HG02885 (cell line): ENCODE measurements around the gene ALDH1B1.
A peak's percentile ranks its signal among the peaks of the same experiment; 100 is the strongest.
"Not testable (repeated sequence)": the region's sequence is repeated elsewhere in the genome, so short reads cannot be mapped to it uniquely, and the experiment has no call there.

Source experiments
- ATAC-seq: cut with Tn5 transposase; IDR thresholded peaks from one replicate; pipeline ENCODE4 v1.9.1; 2021; ENCODE audit warnings: mild to moderate bottlenecking; ENCODE audit not compliant: unreplicated experiment, poor library complexity

Gene ALDH1B1

GRCh38 chr9:38385896-38386295 lies 6.6 kb upstream of the ALDH1B1 start:
- ATAC-seq, result no peak

- ATAC-seq, result no peak
Observed at GRCh38 chr9:38386319-38386895, 6.1 kb upstream of the ALDH1B1 start.

- ATAC-seq, result no peak
Observed at GRCh38 chr9:38387066-38387465, 5.4 kb upstream of the ALDH1B1 start.

- no peak for ATAC-seq
Observed at GRCh38 chr9:38387751-38388150, 4.8 kb upstream of the ALDH1B1 start.

- no peak for ATAC-seq
Observed at GRCh38 chr9:38388283-38389223, 3.9 kb upstream of the ALDH1B1 start.

GRCh38 chr9:38389313-38389712 lies 3.2 kb upstream of the ALDH1B1 start:
- ATAC-seq, result no peak

GRCh38 chr9:38390442-38390841 lies 2.1 kb upstream of the ALDH1B1 start:
- no peak for ATAC-seq

GRCh38 chr9:38390851-38391250 lies 1.7 kb upstream of the ALDH1B1 start:
- no peak for ATAC-seq

GRCh38 chr9:38391278-38392118 lies 1.0 kb upstream of the ALDH1B1 start:
- no peak for ATAC-seq

GRCh38 chr9:38393128-38393796 lies 760 bp downstream of the ALDH1B1 start:
- no peak for ATAC-seq

GRCh38 chr9:38394416-38394815 lies 1.9 kb downstream of the ALDH1B1 start:
- ATAC-seq, result no peak

GRCh38 chr9:38395653-38396370 lies 3.3 kb downstream of the ALDH1B1 start:
- no peak for ATAC-seq

GRCh38 chr9:38396371-38396671 lies 3.8 kb downstream of the ALDH1B1 start:
- ATAC-seq, result no peak

GRCh38 chr9:38399191-38399590 lies 6.7 kb downstream of the ALDH1B1 start:
- not testable (repeated sequence) for ATAC-seq

GRCh38 chr9:38401994-38402393 lies 9.5 kb downstream of the ALDH1B1 start:
- ATAC-seq, result no peak

- no peak for ATAC-seq
Observed at GRCh38 chr9:38404314-38404713, 11.8 kb downstream of the ALDH1B1 start.

- no peak for ATAC-seq
Observed at GRCh38 chr9:38405785-38406184, 13.3 kb downstream of the ALDH1B1 start.

- no peak for ATAC-seq
Observed at GRCh38 chr9:38406476-38407186, 14.1 kb downstream of the ALDH1B1 start.

- peak; percentile 63 for ATAC-seq
Observed at GRCh38 chr9:38408719-38409118, 16.2 kb downstream of the ALDH1B1 start.
